Mucosa of rectum (tissue), 2 donors: Measurements from ENCODE around the gene SUCLG2.

Source experiments
- H3K27ac ChIP-seq, 2 donors: one replicate each; pipeline ENCODE4 v1.7.0; 2013; ENCODE audit warnings: inconsistent platforms in 2 of 2, low read depth in 2 of 2, low read length in 2 of 2
- H3K27me3 ChIP-seq, 2 donors: one replicate each; pipeline ENCODE4 v1.7.0; 2013; ENCODE audit warnings: low read length in 2 of 2; ENCODE audit not compliant: control insufficient read depth in 2 of 2, insufficient read depth in 2 of 2
- H3K36me3 ChIP-seq, 2 donors: one replicate each; pipeline ENCODE4 v1.7.0; 2013; ENCODE audit warnings: low read length in 2 of 2; ENCODE audit not compliant: control insufficient read depth in 2 of 2, insufficient read depth in 2 of 2
- H3K4me1 ChIP-seq, 2 donors: one replicate each; pipeline ENCODE4 v1.7.0; 2013; ENCODE audit warnings: low read length in 2 of 2, mild to moderate bottlenecking in 1 of 2; ENCODE audit not compliant: control insufficient read depth in 2 of 2, insufficient read depth in 2 of 2
- H3K4me3 ChIP-seq, 2 donors: one replicate each; pipeline ENCODE4 v1.7.0; 2013; ENCODE audit warnings: low read length in 2 of 2
- H3K9ac ChIP-seq, 2 donors: one replicate each; pipeline ENCODE4 v1.7.0; 2013; ENCODE audit warnings: low read length in 2 of 2, low read depth in 1 of 2, mild to moderate bottlenecking in 1 of 2
- H3K9me3 ChIP-seq, 2 donors: one replicate each; pipeline ENCODE4 v1.7.0; 2013; ENCODE audit warnings: low read length in 2 of 2; ENCODE audit not compliant: control insufficient read depth in 2 of 2
- donor health status: healthy.
- donor health status: Normal muscosa, but diverticular disease.

SUCLG2 gene

GRCh38 chr3:67484085-67484484 is 170.3 kb downstream of the SUCLG2 start:
- H3K36me3 ChIP-seq, result peaks cover 5 to 8% of the 10 kb centered on the region in 2 donors
- no peaks in the 10 kb centered on the region for H3K9me3 ChIP-seq
- H3K27me3 ChIP-seq, result no peaks in the 10 kb centered on the region
- H3K4me3 ChIP-seq, result no peak overlapping the region
- no peak overlapping the region for H3K9ac ChIP-seq
- H3K4me1 ChIP-seq, result no peaks in the 10 kb centered on the region
- no peak overlapping the region for H3K27ac ChIP-seq

- H3K27me3 ChIP-seq, result no peaks in the 10 kb centered on the region
- H3K4me1 ChIP-seq, result no peaks in the 10 kb centered on the region
- H3K9me3 ChIP-seq, result no peaks in the 10 kb centered on the region
- H3K27ac ChIP-seq, result no peak overlapping the region
- peaks cover 5 to 6% of the 10 kb centered on the region in 2 donors for H3K36me3 ChIP-seq
- no peak overlapping the region for H3K4me3 ChIP-seq
- no peak overlapping the region for H3K9ac ChIP-seq
Measured at GRCh38 chr3:67481126-67481525, 173.3 kb downstream of the SUCLG2 start.

- Histone ChIP-seq H3K27me3 (no peaks in the 10 kb centered on the region), H3K27ac (no peak overlapping the region), H3K9ac (no peak overlapping the region), H3K36me3 (peaks cover 3 to 5% of the 10 kb centered on the region in 2 donors), H3K9me3 (no peaks in the 10 kb centered on the region), H3K4me1 (no peaks in the 10 kb centered on the region), H3K4me3 (no peak overlapping the region)
Measured at GRCh38 chr3:67478423-67478822, 176.0 kb downstream of the SUCLG2 start.

GRCh38 chr3:67474311-67474710 is 180.1 kb downstream of the SUCLG2 start:
- no peaks in the 10 kb centered on the region for H3K9me3 ChIP-seq
- no peak overlapping the region for H3K27ac ChIP-seq
- H3K9ac ChIP-seq, result no peak overlapping the region
- no peaks in the 10 kb centered on the region for H3K4me1 ChIP-seq
- peaks cover 0 to 6% of the 10 kb centered on the region in 2 donors for H3K36me3 ChIP-seq
- H3K4me3 ChIP-seq, result no peak overlapping the region
- no peaks in the 10 kb centered on the region for H3K27me3 ChIP-seq

- H3K36me3 ChIP-seq, result peaks cover 6 to 7% of the 10 kb centered on the region in 2 donors
- H3K4me3 ChIP-seq, result no peak overlapping the region
- H3K27me3 ChIP-seq, result no peaks in the 10 kb centered on the region
- no peak overlapping the region for H3K9ac ChIP-seq
- H3K9me3 ChIP-seq, result no peaks in the 10 kb centered on the region
- no peaks in the 10 kb centered on the region for H3K4me1 ChIP-seq
- no peak overlapping the region for H3K27ac ChIP-seq
Measured at GRCh38 chr3:67472674-67473201, 181.7 kb downstream of the SUCLG2 start.

- Histone ChIP-seq H3K4me1 (no peaks in the 10 kb centered on the region), H3K9me3 (no peaks in the 10 kb centered on the region), H3K27ac (no peak overlapping the region), H3K9ac (no peak overlapping the region), H3K36me3 (peaks cover 6 to 7% of the 10 kb centered on the region in 2 donors), H3K4me3 (no peak overlapping the region), H3K27me3 (no peaks in the 10 kb centered on the region)
Measured at GRCh38 chr3:67470207-67470606, 184.2 kb downstream of the SUCLG2 start.

GRCh38 chr3:67468511-67468910 is 185.9 kb downstream of the SUCLG2 start:
- Histone ChIP-seq H3K4me3 (no peak overlapping the region), H3K27me3 (no peaks in the 10 kb centered on the region), H3K9ac (no peak overlapping the region), H3K27ac (no peak overlapping the region), H3K36me3 (peaks cover 3 to 7% of the 10 kb centered on the region in 2 donors), H3K4me1 (no peaks in the 10 kb centered on the region), H3K9me3 (no peaks in the 10 kb centered on the region)

GRCh38 chr3:67463656-67464055 is 190.8 kb downstream of the SUCLG2 start:
- no peaks in the 10 kb centered on the region for H3K27me3 ChIP-seq
- H3K27ac ChIP-seq, result no peak overlapping the region
- no peaks in the 10 kb centered on the region for H3K9me3 ChIP-seq
- peaks cover 0 to 3% of the 10 kb centered on the region in 2 donors for H3K36me3 ChIP-seq
- H3K4me1 ChIP-seq, result no peaks in the 10 kb centered on the region
- no peak overlapping the region for H3K9ac ChIP-seq
- no peak overlapping the region for H3K4me3 ChIP-seq

GRCh38 chr3:67462187-67462586 is 192.2 kb downstream of the SUCLG2 start:
- no peaks in the 10 kb centered on the region for H3K9me3 ChIP-seq
- H3K9ac ChIP-seq, result no peak overlapping the region
- H3K4me1 ChIP-seq, result no peaks in the 10 kb centered on the region

GRCh38 chr3:67461667-67462142 is 192.7 kb downstream of the SUCLG2 start:
- no peak overlapping the region for H3K9ac ChIP-seq
- H3K36me3 ChIP-seq, result no peaks in the 10 kb centered on the region
- H3K4me1 ChIP-seq, result no peaks in the 10 kb centered on the region
- no peaks in the 10 kb centered on the region for H3K9me3 ChIP-seq
- no peak overlapping the region for H3K27ac ChIP-seq
- no peak overlapping the region for H3K4me3 ChIP-seq
- H3K27me3 ChIP-seq, result no peaks in the 10 kb centered on the region

More at GRCh38 chr3:67462187-67462586, 192.2 kb downstream of the SUCLG2 start:
- Histone ChIP-seq H3K27ac (no peak overlapping the region), H3K36me3 (no peaks in the 10 kb centered on the region), H3K4me3 (no peak overlapping the region), H3K27me3 (no peaks in the 10 kb centered on the region)
